Liver (tissue), 3 donors: ENCODE results near the gene AP5S1.
A peak's percentile ranks its signal among the peaks of the same experiment; 100 is the strongest.

Experiments
- EGR1 ChIP-seq, 2 donors: IDR thresholded peaks; 2 replicates each; pipeline ENCODE4 v1.6.1; 2016 to 2018; ENCODE audit warnings: antibody characterized with exemption in 2 of 2, low read depth in 2 of 2
- RAD21 ChIP-seq, 2 donors: IDR thresholded peaks; 2 replicates each; pipeline ENCODE4 v1.6.1; 2016; ENCODE audit warnings: antibody characterized with exemption in 2 of 2, mild to moderate bottlenecking in 2 of 2
- TAF1 ChIP-seq: conservative IDR thresholded peaks from 2 replicates; pipeline ENCODE4 v1.6.1; 2016; ENCODE audit warnings: antibody characterized with exemption, mild to moderate bottlenecking
- TF ChIP-seq, protein P1 (sequence below): fragments of 150-350 bp; IDR thresholded peaks from 2 replicates; pipeline ENCODE4 v1.5.1; 2017; ENCODE audit warnings: improper control_type of control experiment, low read depth, low read length; ENCODE audit not compliant: missing input control
- donor health status: healthy.
- donor health status: healthy.

DNA sequence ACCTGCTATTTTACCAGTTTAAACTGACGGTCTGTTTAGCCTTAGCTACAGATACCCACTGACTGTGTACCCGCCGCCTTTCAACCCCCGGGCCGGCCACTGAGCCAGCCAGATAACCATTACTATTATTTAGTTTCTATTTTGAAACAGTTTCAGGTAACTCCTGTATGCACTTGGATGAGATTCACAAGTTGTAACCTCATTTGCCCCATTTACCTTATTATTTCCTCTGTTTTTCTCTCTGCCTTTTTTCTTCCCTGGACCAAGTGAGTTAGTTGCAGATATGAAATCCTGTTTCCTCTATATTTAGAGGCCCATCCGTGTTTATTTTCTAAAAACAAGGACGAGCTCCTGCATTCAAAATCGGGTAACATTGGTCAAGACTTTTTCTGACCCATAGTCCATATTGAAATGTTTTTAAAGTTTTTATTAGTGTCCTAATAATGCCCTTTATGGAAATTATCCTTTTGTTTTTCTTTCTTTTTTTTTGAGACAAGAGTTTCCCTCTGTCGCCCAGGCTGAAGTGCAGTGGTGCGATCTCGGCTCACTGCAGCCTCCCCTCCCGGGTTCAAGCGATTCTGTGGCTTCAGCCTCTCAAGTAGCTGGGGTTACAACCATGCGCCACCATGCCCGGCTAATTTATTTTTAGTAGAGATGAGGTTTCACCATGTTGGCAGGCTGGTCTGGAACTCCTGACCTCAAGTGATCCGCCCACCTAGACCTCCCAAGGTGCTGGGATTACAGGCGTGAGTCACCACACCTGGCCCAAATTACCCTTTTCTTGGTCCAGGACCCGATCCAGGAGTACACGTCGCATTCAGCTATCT lies 767 bp downstream of the AP5S1 start:
- TF ChIP-seq EGR1 (IDR thresholded peaks at IDR 0.05; ENCODE audit: low read depth in 2 of 2): no peak
- TF ChIP-seq RAD21 (IDR thresholded peaks at IDR 0.05): peak; percentile 34 to 47
- TF ChIP-seq, protein P1, sequence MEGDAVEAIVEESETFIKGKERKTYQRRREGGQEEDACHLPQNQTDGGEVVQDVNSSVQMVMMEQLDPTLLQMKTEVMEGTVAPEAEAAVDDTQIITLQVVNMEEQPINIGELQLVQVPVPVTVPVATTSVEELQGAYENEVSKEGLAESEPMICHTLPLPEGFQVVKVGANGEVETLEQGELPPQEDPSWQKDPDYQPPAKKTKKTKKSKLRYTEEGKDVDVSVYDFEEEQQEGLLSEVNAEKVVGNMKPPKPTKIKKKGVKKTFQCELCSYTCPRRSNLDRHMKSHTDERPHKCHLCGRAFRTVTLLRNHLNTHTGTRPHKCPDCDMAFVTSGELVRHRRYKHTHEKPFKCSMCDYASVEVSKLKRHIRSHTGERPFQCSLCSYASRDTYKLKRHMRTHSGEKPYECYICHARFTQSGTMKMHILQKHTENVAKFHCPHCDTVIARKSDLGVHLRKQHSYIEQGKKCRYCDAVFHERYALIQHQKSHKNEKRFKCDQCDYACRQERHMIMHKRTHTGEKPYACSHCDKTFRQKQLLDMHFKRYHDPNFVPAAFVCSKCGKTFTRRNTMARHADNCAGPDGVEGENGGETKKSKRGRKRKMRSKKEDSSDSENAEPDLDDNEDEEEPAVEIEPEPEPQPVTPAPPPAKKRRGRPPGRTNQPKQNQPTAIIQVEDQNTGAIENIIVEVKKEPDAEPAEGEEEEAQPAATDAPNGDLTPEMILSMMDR: no peak
- TF ChIP-seq TAF1: peak; percentile 59
